Measurements from ENCODE around the gene ING3.

The ING3 gene

GRCh38 chr7:121026159-121026558 is 75.6 kb downstream of the ING3 start:
- no peak overlapping the region for H3K4me3 ChIP-seq (ENCODE audit: low read depth in 1 of 2, low read length in 2 of 2)
- H3K9ac ChIP-seq (ENCODE audit: low read depth, low read length), result no peak overlapping the region
- peak; percentile 4 for DNase-seq
- no peaks in the 10 kb centered on the region for H3K27me3 ChIP-seq (ENCODE audit: insufficient read depth, low read length, poor library complexity)
- H3K9me3 ChIP-seq (ENCODE audit: insufficient read depth, low read length, severe bottlenecking), result no peaks in the 10 kb centered on the region
- no peaks in the 10 kb centered on the region for H3K36me3 ChIP-seq (ENCODE audit: insufficient read depth, low read length)
- no peak overlapping the region for H3K27ac ChIP-seq (ENCODE audit: low read length)
- TF ChIP-seq CTCF (IDR thresholded peaks at IDR 0.05; ENCODE audit: borderline replicate concordance, extremely low read depth, low read length, poor library complexity, severe bottlenecking), result no peak
- TF ChIP-seq EZH2 (IDR thresholded peaks at IDR 0.05; ENCODE audit: borderline replicate concordance, low read depth, low read length, severe bottlenecking), result no peak
- no peaks in the 10 kb centered on the region for H4K20me1 ChIP-seq (ENCODE audit: insufficient read depth, low read length)
- no peak overlapping the region for H2AFZ ChIP-seq (ENCODE audit: low read depth, low read length)
- H3K4me2 ChIP-seq (ENCODE audit: insufficient read depth, low read length), result no peak overlapping the region
- ATAC-seq (ENCODE audit: insufficient read depth, low read depth), result no peak
- no peaks in the 10 kb centered on the region for H3K4me1 ChIP-seq (ENCODE audit: insufficient read depth, low read length)
- H3K79me2 ChIP-seq (ENCODE audit: insufficient read depth, low read length), result no peaks in the 10 kb centered on the region

DNA sequence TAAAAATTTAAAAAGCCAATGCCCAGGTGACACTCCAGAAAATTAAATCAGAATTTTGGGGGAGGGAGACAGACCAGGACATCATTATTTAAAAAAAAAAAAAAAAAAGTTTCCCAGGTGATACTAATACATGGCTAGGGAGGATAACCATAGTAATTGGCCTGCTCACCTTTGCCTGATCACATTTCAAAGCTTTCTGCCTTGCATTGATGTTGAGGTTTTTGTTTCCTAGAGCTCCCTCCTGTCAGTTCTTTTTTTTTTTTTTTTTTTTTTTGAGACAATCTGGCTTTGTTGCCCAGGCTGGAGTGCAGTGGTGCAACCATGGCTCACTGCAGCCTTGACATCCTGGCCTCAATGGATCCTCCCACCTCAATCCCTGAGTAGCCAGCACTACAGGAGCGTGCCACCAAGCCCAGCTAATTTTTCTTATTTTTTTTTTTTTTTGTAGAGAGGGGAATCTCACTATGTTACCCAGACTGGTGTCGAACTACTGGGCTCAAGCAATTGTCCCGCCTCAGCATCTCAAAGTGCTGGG is 76.1 kb downstream of the ING3 start:
- Histone ChIP-seq H3K4me1 (ENCODE audit: insufficient read depth, low read length) (no peaks in the 10 kb centered on the region), H4K20me1 (ENCODE audit: insufficient read depth, low read length) (no peaks in the 10 kb centered on the region), H3K36me3 (ENCODE audit: insufficient read depth, low read length) (no peaks in the 10 kb centered on the region), H2AFZ (ENCODE audit: low read depth, low read length) (no peak overlapping the region), H3K9ac (ENCODE audit: low read depth, low read length) (no peak overlapping the region), H3K27ac (ENCODE audit: low read length) (no peak overlapping the region), H3K79me2 (ENCODE audit: insufficient read depth, low read length) (no peaks in the 10 kb centered on the region), H3K4me3 (ENCODE audit: low read depth in 1 of 2, low read length in 2 of 2) (no peak overlapping the region), H3K27me3 (ENCODE audit: insufficient read depth, low read length, poor library complexity) (no peaks in the 10 kb centered on the region), H3K4me2 (ENCODE audit: insufficient read depth, low read length) (no peak overlapping the region), H3K9me3 (ENCODE audit: insufficient read depth, low read length, severe bottlenecking) (no peaks in the 10 kb centered on the region)
- no peak for TF ChIP-seq CTCF (IDR thresholded peaks at IDR 0.05; ENCODE audit: borderline replicate concordance, extremely low read depth, low read length, poor library complexity, severe bottlenecking)
- TF ChIP-seq EZH2 (IDR thresholded peaks at IDR 0.05; ENCODE audit: borderline replicate concordance, low read depth, low read length, severe bottlenecking), result no peak
- ATAC-seq (ENCODE audit: insufficient read depth, low read depth) (no peak), DNase-seq (no peak)
